Measurements from ENCODE around the gene SRSF3. TPM values are rescaled to one million over a fixed set of nuclear protein-coding genes. Genes with fewer than 3 reads are reported as not detected.

SRSF3 gene
- total RNA-seq, 4 donors from 2014 or later = 108 to 195 (median 156) TPM

- Histone ChIP-seq H3K27me3 (no peaks in the 10 kb centered on the region), H3K36me3 (no peaks in the 10 kb centered on the region), H3K4me3 (no peak overlapping the region), H3K4me1 (peaks cover 0 to 30% (median 7%) of the 10 kb centered on the region in 3 donors), H3K27ac (no peak overlapping the region), H3K9me3 (no peaks in the 10 kb centered on the region)
- no peak for ATAC-seq
- TF ChIP-seq EP300 (IDR thresholded peaks at IDR 0.05) (no peak), CTCF (IDR thresholded peaks at IDR 0.05) (no peak), POLR2A (IDR thresholded peaks at IDR 0.05) (no peak), POLR2AphosphoS5 (IDR thresholded peaks at IDR 0.05) (no peak)
These were observed 19.5 kb upstream of the SRSF3 start for GRCh38 chr6:36574679-36575078.

GRCh38 chr6:36576578-36576977 is 17.6 kb upstream of the SRSF3 start:
- H3K27me3 ChIP-seq = no peaks in the 10 kb centered on the region
- no peak for TF ChIP-seq POLR2A (IDR thresholded peaks at IDR 0.05)
- no peak for TF ChIP-seq EP300 (IDR thresholded peaks at IDR 0.05)
- no peak for TF ChIP-seq CTCF (IDR thresholded peaks at IDR 0.05)
- TF ChIP-seq POLR2AphosphoS5 (IDR thresholded peaks at IDR 0.05) = no peak
- no peaks in the 10 kb centered on the region for H3K9me3 ChIP-seq
- no peak for ATAC-seq
- no peaks in the 10 kb centered on the region for H3K36me3 ChIP-seq
- H3K4me3 ChIP-seq = no peak overlapping the region
- H3K27ac ChIP-seq = peak overlapping the region in 2 of 4 donors; percentile 84 to 85
- H3K4me1 ChIP-seq = peaks cover 0 to 39% (median 11%) of the 10 kb centered on the region in 3 donors
- WGBS, 2 donors (ENCODE audit: low coverage in 1 of 2) = 79 to 98% methylated on average over 3 to 6 of the region's 7 CpGs

- peak; percentile 46 for ATAC-seq
- H3K27ac ChIP-seq = peak overlapping the region in 3 of 4 donors; percentile 72 to 85 (median 84)
These were observed 16.9 kb upstream of the SRSF3 start for GRCh38 chr6:36577301-36577700.

GRCh38 chr6:36578030-36578429 is 16.1 kb upstream of the SRSF3 start:
- no peaks in the 10 kb centered on the region for H3K27me3 ChIP-seq
- ATAC-seq = no peak
- TF ChIP-seq CTCF (IDR thresholded peaks at IDR 0.05) = no peak
- no peak for TF ChIP-seq POLR2AphosphoS5 (IDR thresholded peaks at IDR 0.05)
- no peak for TF ChIP-seq POLR2A (IDR thresholded peaks at IDR 0.05)
- TF ChIP-seq EP300 (IDR thresholded peaks at IDR 0.05) = no peak
- 81 to 94% methylated on average over 4 to 5 of the region's 5 CpGs for WGBS, 2 donors (ENCODE audit: low coverage in 1 of 2)
- H3K27ac ChIP-seq = peak overlapping the region; percentile 72 to 85 (median 78)
- H3K4me1 ChIP-seq = peaks cover 0 to 39% (median 11%) of the 10 kb centered on the region in 3 donors
- H3K36me3 ChIP-seq = no peaks in the 10 kb centered on the region
- no peaks in the 10 kb centered on the region for H3K9me3 ChIP-seq
- H3K4me3 ChIP-seq = no peak overlapping the region

More at GRCh38 chr6:36577301-36577700, 16.9 kb upstream of the SRSF3 start:
- WGBS, 2 donors (ENCODE audit: low coverage in 1 of 2) = 15 to 33% methylated on average over 2 of the region's 2 CpGs
- H3K4me1 ChIP-seq = peaks cover 0 to 39% (median 11%) of the 10 kb centered on the region in 3 donors
- H3K9me3 ChIP-seq = no peaks in the 10 kb centered on the region
- TF ChIP-seq POLR2A (IDR thresholded peaks at IDR 0.05) = no peak
- TF ChIP-seq CTCF (IDR thresholded peaks at IDR 0.05) = no peak
- no peak for TF ChIP-seq EP300 (IDR thresholded peaks at IDR 0.05)
- no peak for TF ChIP-seq POLR2AphosphoS5 (IDR thresholded peaks at IDR 0.05)
- no peaks in the 10 kb centered on the region for H3K36me3 ChIP-seq
- H3K4me3 ChIP-seq = no peak overlapping the region
- no peaks in the 10 kb centered on the region for H3K27me3 ChIP-seq

- Histone ChIP-seq H3K4me1 (peaks cover 0 to 39% (median 11%) of the 10 kb centered on the region in 3 donors), H3K4me3 (no peak overlapping the region), H3K9me3 (no peaks in the 10 kb centered on the region), H3K27ac (peak overlapping the region; percentile 72 to 85 (median 78)), H3K27me3 (no peaks in the 10 kb centered on the region), H3K36me3 (no peaks in the 10 kb centered on the region)
- WGBS, 2 donors (ENCODE audit: low coverage in 1 of 2) = 88 to 91% methylated on average over 4 of the region's 4 CpGs
- ATAC-seq = no peak
- TF ChIP-seq CTCF (IDR thresholded peaks at IDR 0.05) (no peak), POLR2AphosphoS5 (IDR thresholded peaks at IDR 0.05) (no peak), EP300 (IDR thresholded peaks at IDR 0.05) (no peak), POLR2A (IDR thresholded peaks at IDR 0.05) (no peak)
These were observed 15.7 kb upstream of the SRSF3 start for GRCh38 chr6:36578431-36578830.

All from gastroesophageal sphincter (tissue), 4 donors.